Activated naive CD4-positive, alpha-beta T cell treated with Interleukin-2 at 50 U/mL for 16 hours (primary cell): Measurements from ENCODE around the gene SYMPK.

Experiments
- DNase-seq: peaks from one replicate; pipeline ENCODE4 v3.0.0-alpha.2; 2020

Gene SYMPK

GRCh38 chr19:45824531-45825262 is 38.2 kb downstream of the SYMPK start:
- no peak for DNase-seq

- no peak for DNase-seq
Measured at GRCh38 chr19:45824041-45824471, 38.9 kb downstream of the SYMPK start.

- no peak for DNase-seq
Measured at GRCh38 chr19:45823182-45823581, 39.8 kb downstream of the SYMPK start.

- DNase-seq: no peak
Measured at GRCh38 chr19:45822716-45823115, 40.2 kb downstream of the SYMPK start.

- no peak for DNase-seq
Measured at GRCh38 chr19:45821570-45821969, 41.4 kb downstream of the SYMPK start.

- no peak for DNase-seq
Measured at GRCh38 chr19:45821103-45821521, 41.8 kb downstream of the SYMPK start.

- no peak for DNase-seq
Measured at GRCh38 chr19:45820413-45821102, 42.4 kb downstream of the SYMPK start.

- DNase-seq: no peak
Measured at GRCh38 chr19:45819769-45820168, 43.2 kb downstream of the SYMPK start.

- DNase-seq: no peak
Measured at GRCh38 chr19:45817725-45818301, 45.1 kb downstream of the SYMPK start.

GRCh38 chr19:45817010-45817724 is 45.8 kb downstream of the SYMPK start:
- DNase-seq: peak; percentile 96

- no peak for DNase-seq
Measured at GRCh38 chr19:45816236-45817009, 46.5 kb downstream of the SYMPK start.

- no peak for DNase-seq
Measured at GRCh38 chr19:45815481-45816216, 47.3 kb downstream of the SYMPK start.

- no peak for DNase-seq
Measured at GRCh38 chr19:45814851-45815480, 48.0 kb downstream of the SYMPK start, which contains the start of gene RSPH6A. TSS of gene RSPH6A (minus strand) at chr19:45815308. CDS start at chr19:45815176, 132 bp downstream.

GRCh38 chr19:45814166-45814780 is 48.7 kb downstream of the SYMPK start:
- no peak for DNase-seq

- no peak for DNase-seq
Measured at GRCh38 chr19:45812297-45812696, 50.6 kb downstream of the SYMPK start.

- DNase-seq: no peak
Measured at GRCh38 chr19:45809643-45810159, 53.2 kb downstream of the SYMPK start.

GRCh38 chr19:45805719-45806118 is 57.2 kb downstream of the SYMPK start:
- no peak for DNase-seq

- DNase-seq: no peak
Measured at GRCh38 chr19:45804959-45805230, 58.1 kb downstream of the SYMPK start.

- DNase-seq: no peak
Measured at GRCh38 chr19:45804140-45804958, 58.6 kb downstream of the SYMPK start.
